ENCODE data around the gene PRAMEF14.
"Not testable (repeated sequence)": the region's sequence is repeated elsewhere in the genome, so short reads cannot be mapped to it uniquely, and the experiment has no call there.

DNA sequence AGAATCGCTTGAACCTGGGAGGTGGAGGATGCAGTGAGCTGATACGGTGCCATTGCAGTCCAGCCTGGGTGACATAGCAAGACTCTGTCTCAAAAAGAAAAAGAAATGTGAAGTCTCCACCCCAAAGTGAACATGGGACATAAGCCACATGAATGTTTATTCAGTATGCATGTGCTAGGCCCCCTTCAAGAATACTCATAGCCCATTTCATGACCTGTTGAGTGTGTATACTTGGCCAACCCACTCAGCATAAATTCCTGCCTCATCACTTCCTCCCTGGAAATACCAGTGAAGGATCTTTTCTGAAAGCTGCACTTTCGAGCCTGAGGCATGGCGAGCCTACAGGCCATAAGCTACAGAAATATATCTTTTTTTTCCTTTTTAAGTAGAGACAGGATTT is 18.0 kb upstream of the PRAMEF14 start:
- TF ChIP-seq, protein P1, sequence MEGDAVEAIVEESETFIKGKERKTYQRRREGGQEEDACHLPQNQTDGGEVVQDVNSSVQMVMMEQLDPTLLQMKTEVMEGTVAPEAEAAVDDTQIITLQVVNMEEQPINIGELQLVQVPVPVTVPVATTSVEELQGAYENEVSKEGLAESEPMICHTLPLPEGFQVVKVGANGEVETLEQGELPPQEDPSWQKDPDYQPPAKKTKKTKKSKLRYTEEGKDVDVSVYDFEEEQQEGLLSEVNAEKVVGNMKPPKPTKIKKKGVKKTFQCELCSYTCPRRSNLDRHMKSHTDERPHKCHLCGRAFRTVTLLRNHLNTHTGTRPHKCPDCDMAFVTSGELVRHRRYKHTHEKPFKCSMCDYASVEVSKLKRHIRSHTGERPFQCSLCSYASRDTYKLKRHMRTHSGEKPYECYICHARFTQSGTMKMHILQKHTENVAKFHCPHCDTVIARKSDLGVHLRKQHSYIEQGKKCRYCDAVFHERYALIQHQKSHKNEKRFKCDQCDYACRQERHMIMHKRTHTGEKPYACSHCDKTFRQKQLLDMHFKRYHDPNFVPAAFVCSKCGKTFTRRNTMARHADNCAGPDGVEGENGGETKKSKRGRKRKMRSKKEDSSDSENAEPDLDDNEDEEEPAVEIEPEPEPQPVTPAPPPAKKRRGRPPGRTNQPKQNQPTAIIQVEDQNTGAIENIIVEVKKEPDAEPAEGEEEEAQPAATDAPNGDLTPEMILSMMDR (IDR thresholded peaks at IDR 0.05) = not testable (repeated sequence)
- TF ChIP-seq POLR2A (IDR thresholded peaks at IDR 0.05) = not testable (repeated sequence)

All from thyroid gland (tissue), 4 donors.